AG09309 (cell line): ENCODE results near the gene PSMB10.

Experiments
- DNase-seq: peaks from one replicate; pipeline ENCODE4 v3.0.0-alpha.2; 2010; ENCODE audit warnings: low read depth
- H3K4me3 ChIP-seq: 2 replicates; pipeline ENCODE4 v1.5.1; 2011; ENCODE audit warnings: mild to moderate bottlenecking, low read depth, low read length, moderate library complexity; ENCODE audit not compliant: control insufficient read depth
- CTCF ChIP-seq: IDR thresholded peaks from 2 replicates; pipeline ENCODE4 v1.5.1; 2011; ENCODE audit warnings: mild to moderate bottlenecking, low read depth, low read length, inconsistent platforms; ENCODE audit not compliant: insufficient read depth, control insufficient read depth; ENCODE audit errors: missing control alignments

PSMB10 gene

GRCh38 chr16:67946128-67946569 is 9.5 kb upstream of the PSMB10 start:
- DNase-seq: no peak
- TF ChIP-seq CTCF: no peak
- H3K4me3 ChIP-seq: no peak overlapping the region

- no peak overlapping the region for H3K4me3 ChIP-seq
- DNase-seq: no peak
- no peak for TF ChIP-seq CTCF
Observed at GRCh38 chr16:67945392-67945933, 8.8 kb upstream of the PSMB10 start.

GRCh38 chr16:67944690-67945391 is 8.2 kb upstream of the PSMB10 start:
- no peak for TF ChIP-seq CTCF
- H3K4me3 ChIP-seq: no peak overlapping the region
- no peak for DNase-seq

- no peak within 1 kb of the TSS for H3K4me3 ChIP-seq
- TF ChIP-seq CTCF: no peak
- no peak for DNase-seq
Observed at GRCh38 chr16:67943619-67944504, 7.2 kb upstream of the PSMB10 start, which contains the start of gene LCAT. Gene LCAT, minus strand, starts transcription at chr16:67944120. Its CDS starts 19 bp downstream, at chr16:67944101.

DNA sequence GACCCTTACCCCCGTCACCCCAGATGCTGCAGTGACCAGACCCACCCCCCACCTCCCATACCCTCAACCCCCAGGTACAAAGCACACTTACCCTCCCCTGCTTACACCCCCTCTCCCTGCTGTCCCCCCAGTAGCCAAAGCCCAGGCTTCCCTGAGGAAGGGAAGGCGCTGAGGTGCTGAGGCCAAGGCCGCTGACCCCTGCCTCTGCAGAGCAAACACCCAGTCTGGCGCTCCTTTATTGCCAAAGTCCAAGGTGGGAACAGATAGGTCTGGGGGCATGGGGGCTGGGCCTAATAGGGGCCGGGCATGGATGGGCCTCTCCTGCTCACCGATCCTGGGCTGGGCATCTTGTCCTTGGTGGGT is 6.6 kb upstream of the PSMB10 start:
- TF ChIP-seq CTCF: no peak

DNA sequence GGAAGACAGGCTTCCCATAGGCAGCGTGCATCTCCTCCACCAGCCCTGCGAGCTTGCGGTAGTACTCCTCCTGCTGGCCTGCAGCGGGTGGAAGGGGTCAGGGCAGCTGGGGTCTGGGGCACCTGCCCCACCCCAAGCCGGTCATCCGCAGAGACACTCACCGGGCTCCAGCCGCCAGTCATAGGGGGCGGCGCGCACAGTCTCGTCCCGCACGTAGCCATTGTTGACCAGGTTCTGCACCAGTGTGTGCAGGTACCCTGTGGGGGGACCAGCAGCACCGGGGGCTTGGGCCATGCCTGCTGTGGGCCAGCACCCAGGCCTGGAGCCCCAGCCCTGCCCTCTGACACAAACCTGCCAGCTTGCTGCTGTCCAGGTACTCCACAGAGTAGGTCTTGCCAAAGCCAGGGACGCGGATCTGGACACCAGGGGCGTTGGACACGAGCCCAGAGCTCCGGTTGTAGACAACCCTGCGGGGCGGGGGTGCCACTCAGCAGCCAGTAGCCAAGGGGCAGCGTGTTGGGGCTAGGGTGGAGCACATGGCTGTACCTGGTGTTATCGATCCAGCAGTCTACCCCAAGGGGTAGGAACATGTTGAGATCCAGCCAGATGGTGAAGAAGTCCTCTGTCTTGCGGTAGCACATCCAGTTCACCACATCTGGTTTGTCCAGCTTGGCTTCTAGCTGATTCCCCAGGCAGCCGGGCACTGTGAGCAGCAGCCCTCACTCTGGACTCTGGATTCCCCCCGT is 6.0 kb upstream of the PSMB10 start:
- TF ChIP-seq CTCF: no peak
- H3K4me3 ChIP-seq: no peak overlapping the region
- no peak for DNase-seq

More for the DNA sequence above, 6.6 kb upstream of the PSMB10 start:
- DNase-seq: no peak
- no peak overlapping the region for H3K4me3 ChIP-seq
